ACC112 (cell line): Measurements from ENCODE around the gene DUSP9.

Experiments
- H2AFZ ChIP-seq: fragments of 200-600 bp; sonication (generic); one replicate; pipeline ENCODE4 v1.6.0; 2017; ENCODE audit warnings: antibody characterized with exemption, low read length; ENCODE audit not compliant: unreplicated experiment
- H3K27ac ChIP-seq: fragments of 200-600 bp; sonication (generic); 2 replicates; pipeline ENCODE4 v1.5.1; 2014; ENCODE audit warnings: low read depth, mild to moderate bottlenecking, antibody characterized with exemption, low read length, moderate library complexity
- H3K27me3 ChIP-seq: fragments of 200-600 bp; sonication (generic); 2 replicates; pipeline ENCODE4 v1.6.1; 2014; ENCODE audit warnings: mild to moderate bottlenecking, antibody characterized with exemption, low read length, moderate library complexity, mixed read lengths; ENCODE audit not compliant: insufficient read depth
- H3K36me3 ChIP-seq: fragments of 200-600 bp; sonication (generic); 2 replicates; pipeline ENCODE4 v1.6.1; 2016; ENCODE audit warnings: mild to moderate bottlenecking, antibody characterized with exemption, low read length, moderate library complexity, mixed read lengths; ENCODE audit not compliant: insufficient read depth
- H3K4me1 ChIP-seq: fragments of 200-600 bp; sonication (generic); one replicate; pipeline ENCODE4 v1.6.1; 2016; ENCODE audit warnings: low read length, mixed read lengths; ENCODE audit not compliant: insufficient read depth, unreplicated experiment, control insufficient read depth
- H3K4me3 ChIP-seq: fragments of 200-600 bp; sonication (generic); 2 replicates; pipeline ENCODE4 v1.5.1; 2014; ENCODE audit warnings: mild to moderate bottlenecking, low read depth, low read length
- H3K79me2 ChIP-seq: fragments of 200-600 bp; sonication (generic); one replicate; pipeline ENCODE4 v1.6.0; 2016; ENCODE audit warnings: low read length; ENCODE audit not compliant: control insufficient read depth, unreplicated experiment, insufficient read depth

Gene DUSP9

DNA sequence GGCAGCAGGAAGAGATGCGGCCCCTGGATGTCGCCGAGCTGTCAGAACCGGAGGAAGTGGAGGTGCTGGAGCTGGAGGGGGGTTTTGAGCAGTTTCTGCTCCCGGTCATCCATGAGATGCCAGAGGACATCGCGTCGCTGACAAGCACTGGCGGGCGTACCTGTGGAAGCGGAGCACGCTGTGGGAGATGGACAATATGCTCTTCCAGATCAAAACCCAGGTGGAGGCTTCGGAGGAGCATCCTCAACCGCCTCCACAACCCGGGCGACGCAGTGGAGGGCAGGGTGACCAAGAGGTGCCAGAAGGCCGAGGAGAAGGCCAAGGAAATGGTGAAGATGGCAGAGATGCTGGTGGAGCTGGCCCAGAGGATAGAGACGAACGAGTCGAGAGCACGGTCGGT lies 40.5 kb upstream of the DUSP9 start:
- H2AFZ ChIP-seq: no peak overlapping the region
- H3K36me3 ChIP-seq: no peaks in the 10 kb centered on the region
- H3K4me1 ChIP-seq: peaks cover 2% of the 10 kb centered on the region
- no peaks in the 10 kb centered on the region for H3K27me3 ChIP-seq
- no peak overlapping the region for H3K27ac ChIP-seq
- no peak overlapping the region for H3K4me3 ChIP-seq
- H3K79me2 ChIP-seq: no peaks in the 10 kb centered on the region

DNA sequence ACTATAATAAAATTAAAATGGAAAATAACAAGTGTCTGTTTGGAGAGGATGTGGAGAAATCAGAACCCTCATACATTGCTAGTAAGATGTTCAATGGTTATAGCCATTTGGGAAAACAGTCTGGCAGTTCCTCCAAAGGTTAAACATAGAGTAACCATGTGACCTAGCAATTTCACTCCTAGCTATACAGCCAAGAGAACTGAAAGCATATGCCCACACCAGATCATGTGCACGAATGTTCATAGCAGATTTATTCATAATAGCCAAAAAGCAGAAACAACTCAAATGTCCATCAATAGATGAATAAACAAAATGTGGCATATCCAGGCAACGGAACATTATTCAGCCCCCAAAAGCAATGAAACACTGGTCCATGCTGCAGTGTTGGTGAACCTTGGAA lies 38.6 kb upstream of the DUSP9 start:
- no peaks in the 10 kb centered on the region for H3K36me3 ChIP-seq
- H3K79me2 ChIP-seq: no peaks in the 10 kb centered on the region
- H3K4me3 ChIP-seq: no peak overlapping the region
- no peak overlapping the region for H3K27ac ChIP-seq
- no peak overlapping the region for H2AFZ ChIP-seq
- peaks cover 6% of the 10 kb centered on the region for H3K4me1 ChIP-seq
- peaks cover 2% of the 10 kb centered on the region for H3K27me3 ChIP-seq

GRCh38 chrX:153608806-153609205 lies 38.2 kb upstream of the DUSP9 start:
- no peak overlapping the region for H3K27ac ChIP-seq
- peaks cover 6% of the 10 kb centered on the region for H3K27me3 ChIP-seq
- no peak overlapping the region for H3K4me3 ChIP-seq
- H3K4me1 ChIP-seq: peaks cover 6% of the 10 kb centered on the region
- H2AFZ ChIP-seq: no peak overlapping the region
- no peaks in the 10 kb centered on the region for H3K36me3 ChIP-seq
- H3K79me2 ChIP-seq: no peaks in the 10 kb centered on the region

- Histone ChIP-seq H3K36me3 (no peaks in the 10 kb centered on the region), H3K4me1 (peaks cover 6% of the 10 kb centered on the region), H3K27me3 (peaks cover 19% of the 10 kb centered on the region), H2AFZ (no peak overlapping the region), H3K79me2 (no peaks in the 10 kb centered on the region), H3K4me3 (peak overlapping the region; percentile 52), H3K27ac (no peak overlapping the region)
These were observed 36.8 kb upstream of the DUSP9 start for GRCh38 chrX:153609917-153610835.

DNA sequence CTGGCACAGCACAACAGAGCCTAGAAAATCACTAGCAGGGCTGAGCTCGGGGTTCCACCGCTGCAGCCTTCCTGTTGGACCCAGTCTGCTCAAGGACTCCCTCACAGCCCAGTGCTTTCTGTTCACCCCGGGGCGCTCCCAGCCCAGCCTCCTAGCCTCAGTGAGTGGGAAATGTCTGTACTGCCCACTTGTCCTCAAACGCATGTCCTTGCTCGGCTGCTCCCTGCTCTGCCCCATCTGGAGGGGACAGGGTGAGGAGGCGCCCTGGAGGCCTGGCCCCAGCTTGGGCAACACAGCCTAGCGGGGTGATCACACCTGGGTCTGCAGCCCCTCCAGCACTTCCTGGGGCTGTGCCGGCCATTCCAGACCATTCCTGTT lies 36.2 kb upstream of the DUSP9 start:
- Histone ChIP-seq H3K27me3 (peaks cover 19% of the 10 kb centered on the region), H3K4me3 (no peak overlapping the region), H3K36me3 (no peaks in the 10 kb centered on the region), H3K4me1 (peaks cover 6% of the 10 kb centered on the region), H2AFZ (no peak overlapping the region), H3K79me2 (no peaks in the 10 kb centered on the region), H3K27ac (no peak overlapping the region)

GRCh38 chrX:153611298-153612095 lies 35.5 kb upstream of the DUSP9 start:
- Histone ChIP-seq H3K27me3 (peaks cover 26% of the 10 kb centered on the region), H3K4me1 (peaks cover 6% of the 10 kb centered on the region), H2AFZ (no peak overlapping the region), H3K79me2 (no peaks in the 10 kb centered on the region), H3K36me3 (no peaks in the 10 kb centered on the region), H3K27ac (no peak overlapping the region), H3K4me3 (no peak overlapping the region)

DNA sequence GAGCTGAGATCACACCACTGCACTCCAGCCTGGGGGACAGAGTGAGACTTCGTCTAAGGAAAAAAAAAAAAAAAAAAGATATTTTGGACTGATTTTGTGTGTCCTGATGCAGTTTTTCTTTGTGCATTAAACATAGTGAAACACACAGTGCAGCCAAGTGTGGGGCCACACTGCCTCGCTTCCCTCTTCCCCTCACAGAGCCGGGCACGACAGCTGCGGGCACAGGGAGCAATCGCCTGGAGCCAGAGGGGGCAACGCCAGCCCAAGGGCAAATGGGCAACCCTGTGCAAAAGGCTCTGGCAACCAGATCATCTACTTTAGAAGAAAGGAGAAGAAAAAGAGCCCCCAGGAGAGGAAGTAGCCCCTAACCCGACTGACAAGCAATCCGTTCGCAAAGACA lies 34.6 kb upstream of the DUSP9 start:
- Histone ChIP-seq H3K4me1 (peaks cover 6% of the 10 kb centered on the region), H3K27ac (no peak overlapping the region), H3K36me3 (no peaks in the 10 kb centered on the region), H2AFZ (no peak overlapping the region), H3K79me2 (no peaks in the 10 kb centered on the region), H3K4me3 (no peak overlapping the region), H3K27me3 (peaks cover 31% of the 10 kb centered on the region)

- Histone ChIP-seq H3K27me3 (peaks cover 43% of the 10 kb centered on the region), H3K36me3 (no peaks in the 10 kb centered on the region), H3K27ac (no peak overlapping the region), H2AFZ (no peak overlapping the region), H3K4me3 (no peak overlapping the region), H3K4me1 (peaks cover 6% of the 10 kb centered on the region), H3K79me2 (no peaks in the 10 kb centered on the region)
These were observed 32.2 kb upstream of the DUSP9 start for GRCh38 chrX:153614818-153615217.

DNA sequence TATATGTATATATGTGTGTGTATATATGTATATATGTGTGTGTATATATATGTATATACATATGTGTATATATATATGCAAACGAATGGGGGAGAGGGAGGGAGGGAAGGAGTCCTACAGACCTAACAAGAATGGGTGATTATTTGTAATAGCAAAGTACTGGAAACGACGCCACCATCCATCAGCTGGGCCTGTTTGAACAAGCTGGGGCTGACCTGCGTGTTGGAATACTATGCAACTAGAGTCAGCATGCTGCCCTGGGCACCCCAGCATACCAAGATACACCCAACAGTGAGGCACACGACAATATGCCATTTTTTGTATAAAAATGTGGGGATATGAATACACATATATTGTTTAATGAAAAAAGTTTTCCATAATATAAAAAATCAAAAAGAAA lies 26.4 kb upstream of the DUSP9 start:
- H3K79me2 ChIP-seq: no peaks in the 10 kb centered on the region
- no peak overlapping the region for H3K27ac ChIP-seq
- no peaks in the 10 kb centered on the region for H3K36me3 ChIP-seq
- no peaks in the 10 kb centered on the region for H3K4me1 ChIP-seq
- H3K27me3 ChIP-seq: peaks cover 41% of the 10 kb centered on the region
- no peak overlapping the region for H3K4me3 ChIP-seq
- H2AFZ ChIP-seq: no peak overlapping the region

DNA sequence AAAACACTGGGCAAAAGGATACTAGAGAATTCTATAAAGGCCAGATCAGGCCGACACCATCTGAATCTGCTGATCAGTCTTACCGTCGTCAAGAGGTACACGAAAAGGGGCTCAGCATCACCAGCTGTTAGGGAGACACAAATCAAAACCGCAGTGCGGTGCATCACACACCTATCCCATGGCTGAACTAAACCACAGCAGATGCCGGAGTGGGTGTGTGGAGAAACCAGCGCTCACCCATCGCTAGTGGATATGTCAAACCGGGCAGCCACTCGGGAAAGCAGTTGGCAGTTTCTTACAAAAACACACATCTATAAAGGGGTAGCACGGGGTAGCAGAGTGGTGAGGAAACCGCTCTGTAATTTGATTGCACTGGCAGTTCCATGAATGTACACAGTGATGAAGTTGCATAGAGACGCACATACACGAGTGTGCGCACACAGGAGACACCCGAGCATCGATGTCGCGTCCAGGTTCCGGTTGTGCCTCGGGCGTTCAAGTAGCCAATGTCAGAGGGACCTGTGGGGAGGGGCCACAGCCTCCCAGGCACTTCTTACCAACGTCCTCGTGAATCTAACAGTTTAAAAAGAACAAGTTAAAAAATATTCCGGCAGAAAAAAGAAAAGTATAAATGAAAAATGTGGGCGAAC lies 24.9 kb upstream of the DUSP9 start:
- H3K4me3 ChIP-seq: no peak overlapping the region
- H2AFZ ChIP-seq: no peak overlapping the region
- no peaks in the 10 kb centered on the region for H3K79me2 ChIP-seq
- no peak overlapping the region for H3K27ac ChIP-seq
- no peaks in the 10 kb centered on the region for H3K36me3 ChIP-seq
- H3K27me3 ChIP-seq: peaks cover 32% of the 10 kb centered on the region
- H3K4me1 ChIP-seq: no peaks in the 10 kb centered on the region
